ENCODE measurements around the gene LTBP1. TPM values are rescaled to one million over a fixed set of nuclear protein-coding genes. Genes with fewer than 3 reads are reported as not detected.

The LTBP1 gene
- total and polyA plus RNA-seq, 2 experiments from 2014 or later: 157 to 211 TPM

DNA sequence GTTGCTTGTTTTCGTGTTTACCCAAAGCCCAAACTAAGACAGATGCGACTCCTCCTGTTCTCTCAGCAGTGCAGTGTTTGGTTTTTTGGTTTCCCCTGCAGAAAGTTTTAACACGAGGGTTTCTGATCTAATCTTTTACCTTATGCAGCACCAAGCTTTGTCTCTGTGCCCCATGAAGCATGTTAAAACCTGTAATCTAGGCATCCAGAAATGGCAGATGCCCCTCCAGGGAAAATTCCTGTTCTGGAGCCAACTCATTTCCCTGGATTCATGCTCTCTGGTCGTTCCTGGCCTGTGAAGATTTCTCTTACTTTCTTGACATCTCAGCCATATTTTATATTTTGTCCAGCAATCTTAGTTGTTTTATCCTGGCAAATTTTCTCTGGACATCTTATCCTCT lies 91.5 kb downstream of the LTBP1 start:
- WGBS, 2 experiments (ENCODE audit: low coverage in 1 of 2, low lambda C conversion rate in 2 of 2, missing lambda C conversion rate in 2 of 2): 92 to 93% methylated on average over 4 of the region's 4 CpGs
- TF ChIP-seq EZH2phosphoT487 (IDR thresholded peaks at IDR 0.05; ENCODE audit: insufficient read depth, low read depth): no peak
- TF ChIP-seq EZH2 (IDR thresholded peaks at IDR 0.05; ENCODE audit: insufficient read depth, poor library complexity, severe bottlenecking): no peak

DNA sequence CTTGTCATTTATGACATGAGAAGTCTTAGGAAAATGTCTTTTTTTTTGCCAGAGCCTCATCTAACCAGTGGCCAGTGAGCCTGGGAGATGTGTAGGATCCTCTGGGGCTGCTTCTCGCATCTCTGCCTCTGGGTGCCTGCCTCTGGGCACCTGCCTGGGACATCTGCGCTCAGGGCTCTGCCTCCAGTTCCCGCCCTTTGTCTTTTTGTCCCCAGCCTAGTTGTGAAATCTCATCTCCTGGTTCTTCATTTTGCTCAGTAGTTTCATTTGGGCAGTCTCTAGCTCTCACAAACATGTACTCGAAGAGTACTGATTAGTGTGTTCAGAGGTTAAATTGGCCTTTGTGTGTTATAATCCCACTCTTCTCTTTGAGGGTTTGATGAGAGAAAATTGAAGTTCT lies 92.0 kb downstream of the LTBP1 start:
- no peak overlapping the region for H2AFZ ChIP-seq
- 89 to 91% methylated on average over 4 of the region's 4 CpGs for WGBS, 2 experiments (ENCODE audit: low coverage in 1 of 2, low lambda C conversion rate in 2 of 2, missing lambda C conversion rate in 2 of 2)
- no peaks in the 10 kb centered on the region for H3K9me2 ChIP-seq (ENCODE audit: insufficient read depth)
- H3K4me1 ChIP-seq (ENCODE audit: insufficient read depth): peaks cover 11% of the 10 kb centered on the region
- H3K27ac ChIP-seq: no peak overlapping the region
- no peak overlapping the region for H3K9ac ChIP-seq
- H3K4me2 ChIP-seq (ENCODE audit: unreplicated experiment): no peak overlapping the region
- no peaks in the 10 kb centered on the region for H4K20me1 ChIP-seq (ENCODE audit: insufficient read depth)
- in situ Hi-C loops (cut with MboI): loop anchor here (5.0 to 25.0 kb wide), 3 partner anchors 229 to 549 kb away; partner anchors contain the start of gene FAM98A
- no peaks in the 10 kb centered on the region for H3K27me3 ChIP-seq (replicated peaks; ENCODE audit: insufficient read depth)
- no peaks in the 10 kb centered on the region for H3K9me3 ChIP-seq (ENCODE audit: low read depth)
- H3K79me2 ChIP-seq (ENCODE audit: insufficient read depth): no peaks in the 10 kb centered on the region
- no peaks in the 10 kb centered on the region for H3K36me3 ChIP-seq (ENCODE audit: low read depth)
- no peak overlapping the region for H3K4me3 ChIP-seq
- no peak for TF ChIP-seq EZH2 (IDR thresholded peaks at IDR 0.05; ENCODE audit: insufficient read depth, poor library complexity, severe bottlenecking)
- H3F3A ChIP-seq (ENCODE audit: insufficient read depth): no peaks in the 10 kb centered on the region
- DNase-seq: no peak

More for the DNA sequence above, 91.5 kb downstream of the LTBP1 start:
- Histone ChIP-seq H3K27ac (no peak overlapping the region), H3K4me2 (ENCODE audit: unreplicated experiment) (no peak overlapping the region), H3K36me3 (ENCODE audit: low read depth) (no peaks in the 10 kb centered on the region), H3K9me2 (ENCODE audit: insufficient read depth) (no peaks in the 10 kb centered on the region), H4K20me1 (ENCODE audit: insufficient read depth) (no peaks in the 10 kb centered on the region), H3K9ac (no peak overlapping the region), H3K9me3 (ENCODE audit: low read depth) (no peaks in the 10 kb centered on the region), H2AFZ (no peak overlapping the region), H3K4me3 (no peak overlapping the region), H3K27me3 (replicated peaks; ENCODE audit: insufficient read depth) (no peaks in the 10 kb centered on the region), H3K79me2 (ENCODE audit: insufficient read depth) (no peaks in the 10 kb centered on the region), H3K4me1 (ENCODE audit: insufficient read depth) (peaks cover 12% of the 10 kb centered on the region), H3F3A (ENCODE audit: insufficient read depth) (no peaks in the 10 kb centered on the region)
- no peak for DNase-seq
- in situ Hi-C loops (cut with MboI): loop anchor here (5.0 to 25.0 kb wide), 3 partner anchors 229 to 549 kb away; partner anchors contain the start of gene FAM98A

- no peaks in the 10 kb centered on the region for H3K9me2 ChIP-seq (ENCODE audit: insufficient read depth)
- no peaks in the 10 kb centered on the region for H4K20me1 ChIP-seq (ENCODE audit: insufficient read depth)
- TF ChIP-seq EZH2 (IDR thresholded peaks at IDR 0.05; ENCODE audit: insufficient read depth, poor library complexity, severe bottlenecking) (no peak), EZH2phosphoT487 (IDR thresholded peaks at IDR 0.05; ENCODE audit: insufficient read depth, low read depth) (no peak)
- no peak overlapping the region for H3K27ac ChIP-seq
- no peaks in the 10 kb centered on the region for H3K9me3 ChIP-seq (ENCODE audit: low read depth)
- no peaks in the 10 kb centered on the region for H3K27me3 ChIP-seq (replicated peaks; ENCODE audit: insufficient read depth)
- WGBS, 2 experiments (ENCODE audit: low coverage in 1 of 2, low lambda C conversion rate in 2 of 2, missing lambda C conversion rate in 2 of 2): 96 to 97% methylated on average over 4 of the region's 4 CpGs
- no peak overlapping the region for H3K4me2 ChIP-seq (ENCODE audit: unreplicated experiment)
- no peak overlapping the region for H3K9ac ChIP-seq
- H2AFZ ChIP-seq: no peak overlapping the region
- H3K4me3 ChIP-seq: no peak overlapping the region
- DNase-seq: no peak
- no peaks in the 10 kb centered on the region for H3K4me1 ChIP-seq (ENCODE audit: insufficient read depth)
- H3K79me2 ChIP-seq (ENCODE audit: insufficient read depth): no peaks in the 10 kb centered on the region
- H3K36me3 ChIP-seq (ENCODE audit: low read depth): no peaks in the 10 kb centered on the region
- H3F3A ChIP-seq (ENCODE audit: insufficient read depth): no peaks in the 10 kb centered on the region
- in situ Hi-C loops (cut with MboI): loop anchor here (25.0 kb wide), 1 partner anchor 547 kb away; the partner anchor contains the start of gene FAM98A
Observed at GRCh38 chr2:33040541-33040940, 93.8 kb downstream of the LTBP1 start.

GRCh38 chr2:33042265-33042664 lies 95.5 kb downstream of the LTBP1 start:
- in situ Hi-C loops (cut with MboI): loop anchor here (25.0 kb wide), 1 partner anchor 545 kb away; the partner anchor contains the start of gene FAM98A
- no peak overlapping the region for H2AFZ ChIP-seq
- no peak overlapping the region for H3K9ac ChIP-seq

More at GRCh38 chr2:33042265-33042664, 95.5 kb downstream of the LTBP1 start:
- no peak for TF ChIP-seq EZH2 (IDR thresholded peaks at IDR 0.05; ENCODE audit: insufficient read depth, poor library complexity, severe bottlenecking)
- no peak for TF ChIP-seq EZH2phosphoT487 (IDR thresholded peaks at IDR 0.05; ENCODE audit: insufficient read depth, low read depth)
- Histone ChIP-seq H3K4me2 (ENCODE audit: unreplicated experiment) (no peak overlapping the region), H3K9me2 (ENCODE audit: insufficient read depth) (no peaks in the 10 kb centered on the region), H3K27me3 (replicated peaks; ENCODE audit: insufficient read depth) (no peaks in the 10 kb centered on the region), H3K4me1 (ENCODE audit: insufficient read depth) (no peaks in the 10 kb centered on the region), H3F3A (ENCODE audit: insufficient read depth) (no peaks in the 10 kb centered on the region), H3K4me3 (no peak overlapping the region), H3K36me3 (ENCODE audit: low read depth) (no peaks in the 10 kb centered on the region), H3K27ac (no peak overlapping the region), H4K20me1 (ENCODE audit: insufficient read depth) (no peaks in the 10 kb centered on the region), H3K9me3 (ENCODE audit: low read depth) (no peaks in the 10 kb centered on the region), H3K79me2 (ENCODE audit: insufficient read depth) (no peaks in the 10 kb centered on the region)
- 18 to 24% methylated on average over 1 of the region's 1 CpG for WGBS, 2 experiments (ENCODE audit: low coverage in 1 of 2, low lambda C conversion rate in 2 of 2, missing lambda C conversion rate in 2 of 2)
- DNase-seq: no peak
